ENCODE results near the gene NTRK3. TPM values are rescaled to one million over a fixed set of nuclear protein-coding genes. Genes with fewer than 3 reads are reported as not detected.
A peak's percentile ranks its signal among the peaks of the same experiment; 100 is the strongest.

Gene NTRK3
- total RNA-seq, 4 donors from 2014 or later = 0.94 to 3.2 (median 1.8) TPM

- no peaks in the 10 kb centered on the region for H3K9me3 ChIP-seq
- H3K27me3 ChIP-seq = no peaks in the 10 kb centered on the region
- no peaks in the 10 kb centered on the region for H3K4me1 ChIP-seq
- no peak overlapping the region for H3K27ac ChIP-seq
- 26 to 28% methylated on average over 5 of the region's 5 CpGs for WGBS, 2 donors
- no peaks in the 10 kb centered on the region for H3K36me3 ChIP-seq
- no peak overlapping the region for H3K4me3 ChIP-seq (replicated peaks in 1 of 3)
- DNase-seq = no peak
- intact Hi-C loops (cut with DNase I) = no loop called here
- no peak for TF ChIP-seq POLR2A (IDR thresholded peaks at IDR 0.05)
These were observed 26.1 kb upstream of the NTRK3 start for GRCh38 chr15:88282614-88283013.

GRCh38 chr15:88276821-88277410 lies 20.4 kb upstream of the NTRK3 start:
- no peak for DNase-seq
- Histone ChIP-seq H3K4me3 (replicated peaks in 1 of 3) (no peak overlapping the region), H3K9me3 (no peaks in the 10 kb centered on the region), H3K27me3 (no peaks in the 10 kb centered on the region), H3K4me1 (no peaks in the 10 kb centered on the region), H3K36me3 (no peaks in the 10 kb centered on the region), H3K27ac (no peak overlapping the region)
- intact Hi-C loops (cut with DNase I) = no loop called here
- WGBS, 2 donors = 59 to 70% methylated on average over 16 of the region's 16 CpGs
- TF ChIP-seq, protein P1, sequence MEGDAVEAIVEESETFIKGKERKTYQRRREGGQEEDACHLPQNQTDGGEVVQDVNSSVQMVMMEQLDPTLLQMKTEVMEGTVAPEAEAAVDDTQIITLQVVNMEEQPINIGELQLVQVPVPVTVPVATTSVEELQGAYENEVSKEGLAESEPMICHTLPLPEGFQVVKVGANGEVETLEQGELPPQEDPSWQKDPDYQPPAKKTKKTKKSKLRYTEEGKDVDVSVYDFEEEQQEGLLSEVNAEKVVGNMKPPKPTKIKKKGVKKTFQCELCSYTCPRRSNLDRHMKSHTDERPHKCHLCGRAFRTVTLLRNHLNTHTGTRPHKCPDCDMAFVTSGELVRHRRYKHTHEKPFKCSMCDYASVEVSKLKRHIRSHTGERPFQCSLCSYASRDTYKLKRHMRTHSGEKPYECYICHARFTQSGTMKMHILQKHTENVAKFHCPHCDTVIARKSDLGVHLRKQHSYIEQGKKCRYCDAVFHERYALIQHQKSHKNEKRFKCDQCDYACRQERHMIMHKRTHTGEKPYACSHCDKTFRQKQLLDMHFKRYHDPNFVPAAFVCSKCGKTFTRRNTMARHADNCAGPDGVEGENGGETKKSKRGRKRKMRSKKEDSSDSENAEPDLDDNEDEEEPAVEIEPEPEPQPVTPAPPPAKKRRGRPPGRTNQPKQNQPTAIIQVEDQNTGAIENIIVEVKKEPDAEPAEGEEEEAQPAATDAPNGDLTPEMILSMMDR (IDR thresholded peaks at IDR 0.05) = no peak
- TF ChIP-seq POLR2A (IDR thresholded peaks at IDR 0.05) = no peak

- H3K4me1 ChIP-seq = no peaks in the 10 kb centered on the region
- WGBS, 2 donors = 55 to 60% methylated on average over 7 to 10 of the region's 10 CpGs
- H3K9me3 ChIP-seq = no peaks in the 10 kb centered on the region
- TF ChIP-seq, protein P1 (IDR thresholded peaks at IDR 0.05) = no peak
- TF ChIP-seq POLR2A (IDR thresholded peaks at IDR 0.05) = no peak
- H3K4me3 ChIP-seq (replicated peaks in 1 of 3) = no peak overlapping the region
- H3K27ac ChIP-seq = no peak overlapping the region
- no peaks in the 10 kb centered on the region for H3K27me3 ChIP-seq
- intact Hi-C loops (cut with DNase I) = no loop called here
- no peaks in the 10 kb centered on the region for H3K36me3 ChIP-seq
- no peak for DNase-seq
These were observed 19.3 kb upstream of the NTRK3 start for GRCh38 chr15:88275804-88276203.

GRCh38 chr15:88274553-88275460 lies 18.3 kb upstream of the NTRK3 start:
- no peaks in the 10 kb centered on the region for H3K36me3 ChIP-seq
- 40 to 47% methylated on average over 11 of the region's 11 CpGs for WGBS, 2 donors
- H3K4me1 ChIP-seq = no peaks in the 10 kb centered on the region
- H3K4me3 ChIP-seq (replicated peaks in 1 of 3) = no peak overlapping the region
- DNase-seq = peak; percentile 55 to 59
- intact Hi-C loops (cut with DNase I) = no loop called here
- no peak overlapping the region for H3K27ac ChIP-seq
- no peaks in the 10 kb centered on the region for H3K27me3 ChIP-seq
- no peaks in the 10 kb centered on the region for H3K9me3 ChIP-seq
- TF ChIP-seq, protein P1 (IDR thresholded peaks at IDR 0.05) = peak; percentile 55 to 84 (median 63)
- no peak for TF ChIP-seq POLR2A (IDR thresholded peaks at IDR 0.05)

DNA sequence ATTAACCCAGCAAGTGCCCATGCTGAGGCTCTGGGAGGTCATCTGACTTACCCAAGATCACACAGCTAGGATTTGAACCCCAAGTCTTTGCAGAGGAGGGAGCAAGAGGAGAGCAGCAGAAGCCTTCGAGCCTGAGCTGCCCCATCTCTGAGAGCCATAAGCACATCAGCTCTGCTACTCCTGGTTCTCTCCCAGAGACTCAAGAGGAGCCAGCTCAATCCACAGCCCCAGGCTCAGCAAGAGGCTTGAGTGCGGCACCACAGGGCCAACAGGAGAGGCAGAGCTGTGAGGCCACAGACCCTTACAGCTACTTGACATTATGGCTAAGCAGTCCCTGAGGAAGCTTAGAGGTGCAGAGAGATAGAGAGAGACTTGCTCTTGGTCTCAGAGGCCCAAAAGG lies 15.9 kb upstream of the NTRK3 start:
- Histone ChIP-seq H3K27me3 (no peaks in the 10 kb centered on the region), H3K9me3 (no peaks in the 10 kb centered on the region), H3K4me1 (no peaks in the 10 kb centered on the region), H3K36me3 (no peaks in the 10 kb centered on the region), H3K27ac (no peak overlapping the region), H3K4me3 (replicated peaks in 1 of 3) (no peak overlapping the region)
- no peak for TF ChIP-seq POLR2A (IDR thresholded peaks at IDR 0.05)
- TF ChIP-seq, protein P1 (IDR thresholded peaks at IDR 0.05) = no peak
- intact Hi-C loops (cut with DNase I) = no loop called here
- no peak for DNase-seq
- WGBS, 2 donors = 86 to 100% methylated on average over 1 to 2 of the region's 2 CpGs

All from thyroid gland (tissue), 4 donors.